Naive thymus-derived CD4-positive, alpha-beta T cell (primary cell): ENCODE data around the gene ETS1. TPM values are rescaled to one million over a fixed set of nuclear protein-coding genes. Genes with fewer than 3 reads are reported as not detected.

Experiments
- ATAC-seq: fragments of 150-1000 bp; cut with Tn5 transposase; 2 replicates; pipeline ENCODE4 v1.10.0; 2021; ENCODE audit warnings: mild to moderate bottlenecking, moderate library complexity
- CTCF ChIA-PET: fragments of 350-600 bp; sonication (Branson Sonifier 250); formaldehyde crosslinking; loops from one replicate; lab custom pipeline; 2021; ENCODE audit warnings: antibody characterized with exemption; lab: Charles Lee
- POLR2A ChIA-PET: fragments of 350-600 bp; sonication (Branson Sonifier 250); formaldehyde crosslinking; loops from one replicate; lab custom pipeline; 2021; ENCODE audit warnings: antibody characterized with exemption, inconsistent platforms; lab: Charles Lee
- DNase-seq, 9 donors: peaks; one replicate each; pipeline versions ENCODE4 v3.0.0 to v3.0.0-alpha.2; 2020 to 2022; ENCODE audit warnings: mixed read lengths in 1 of 9
- H3K27ac ChIP-seq: one replicate; pipeline ENCODE4 v1.7.0; 2013; ENCODE audit warnings: mild to moderate bottlenecking, low read depth, low read length, moderate library complexity
- H3K27me3 ChIP-seq, 2 donors: one replicate each; pipeline ENCODE4 v1.7.0; 2013; ENCODE audit warnings: low read length in 2 of 2, mild to moderate bottlenecking in 2 of 2, moderate library complexity in 2 of 2; ENCODE audit not compliant: control insufficient read depth in 2 of 2, insufficient read depth in 2 of 2
- H3K36me3 ChIP-seq, 3 experiments: 1 replicate in 2 of 3; 2 replicates in 1 of 3; pipeline ENCODE4 v1.7.0; 2013; ENCODE audit warnings: low read length in 3 of 3, mild to moderate bottlenecking in 3 of 3, moderate library complexity in 1 of 3; ENCODE audit not compliant: insufficient read depth in 3 of 3, control insufficient read depth in 2 of 3
- H3K4me1 ChIP-seq, 2 donors: one replicate each; pipeline ENCODE4 v1.7.0; 2013; ENCODE audit warnings: low read length in 2 of 2, mild to moderate bottlenecking in 2 of 2, moderate library complexity in 1 of 2; ENCODE audit not compliant: control insufficient read depth in 2 of 2, insufficient read depth in 2 of 2
- H3K4me3 ChIP-seq: 2 replicates; pipeline ENCODE4 v1.7.0; 2013; ENCODE audit warnings: mild to moderate bottlenecking, low read length
- H3K9me3 ChIP-seq, 3 experiments: 1 replicate in 2 of 3; 2 replicates in 1 of 3; pipeline ENCODE4 v1.7.0; 2013; ENCODE audit warnings: low read length in 3 of 3; ENCODE audit not compliant: control insufficient read depth in 2 of 3
- H3K27ac Mint-ChIP-seq, 9 donors: one replicate each; pipeline ENCODE4 v1.8.0; 2020 to 2022; ENCODE audit warnings: mixed read lengths in 9 of 9, mild to moderate bottlenecking in 8 of 9, moderate library complexity in 5 of 9, inconsistent platforms in 2 of 9
- H3K27me3 Mint-ChIP-seq, 5 donors: one replicate each; pipeline ENCODE4 v1.8.0; 2021 to 2022; ENCODE audit warnings: mixed read lengths in 5 of 5, mild to moderate bottlenecking in 1 of 5
- H3K36me3 Mint-ChIP-seq, 5 donors: one replicate each; pipeline ENCODE4 v1.8.0; 2020 to 2022; ENCODE audit warnings: mixed read lengths in 5 of 5, mild to moderate bottlenecking in 3 of 5, inconsistent platforms in 1 of 5
- H3K4me1 Mint-ChIP-seq, 7 donors: one replicate each; pipeline ENCODE4 v1.8.0; 2020 to 2022; ENCODE audit warnings: mixed read lengths in 7 of 7, mild to moderate bottlenecking in 3 of 7, inconsistent platforms in 1 of 7
- H3K4me3 Mint-ChIP-seq, 10 donors: one replicate each; pipeline ENCODE4 v1.8.0; 2020 to 2022; ENCODE audit warnings: mild to moderate bottlenecking in 10 of 10, mixed read lengths in 10 of 10, moderate library complexity in 6 of 10, inconsistent platforms in 2 of 10
- H3K9me3 Mint-ChIP-seq, 11 donors: one replicate each; pipeline ENCODE4 v1.8.0; 2020 to 2022; ENCODE audit warnings: mixed read lengths in 11 of 11, mild to moderate bottlenecking in 4 of 11, inconsistent platforms in 1 of 11, moderate library complexity in 1 of 11
- intact Hi-C, 2 donors: fragments of 100-400 bp; cut with micrococcal nuclease; formaldehyde crosslinking; loops; one replicate each; pipeline ENCODE4 v1.15.1; 2023
- polyA plus RNA-seq, 2 donors: library from polyadenylated mRNA; unstranded; fragments of 300-500 nt; fragmentation: Illumina TruSeq; gene quantifications; one replicate each; pipeline ENCODE4 v1.2.3, GENCODE V29; 2021
- total RNA-seq, 6 experiments: library from RNA in 5 of 6; stranded (reverse) in 5 of 6; gene quantifications; 1 replicate in 5 of 6; 2 replicates in 1 of 6; pipeline ENCODE4 v1.2.3 and lab custom pipeline; 2021 to 2026

Gene ETS1
- total and polyA plus RNA-seq, 7 experiments from 2014 or later: 514 to 871 (median 676) TPM

GRCh38 chr11:128551058-128551457 lies 36.3 kb downstream of the ETS1 start:
- Mint-ChIP-seq H3K27me3 (no peaks in the 10 kb centered on the region), H3K27ac (peak overlapping the region; percentile 83 to 99 (median 93)), H3K4me3 (peak overlapping the region; percentile 31 to 97 (median 77)), H3K9me3 (no peaks in the 10 kb centered on the region), H3K36me3 (peaks cover 0 to 3% (median 0%) of the 10 kb centered on the region in 5 donors), H3K4me1 (peaks cover 45 to 89% (median 79%) of the 10 kb centered on the region in 7 donors)
- ATAC-seq: peak; percentile 30
- ChIA-PET POLR2A (interaction anchor here (1.6 to 15.5 kb wide), 5 partner anchors 28 to 156 kb away, joined by 4 to 380 read pairs (median 27); no protein-coding TSS in a partner anchor), CTCF (no interaction called here)
- Histone ChIP-seq H3K27me3 (no peaks in the 10 kb centered on the region), H3K9me3 (no peaks in the 10 kb centered on the region), H3K36me3 (no peaks in the 10 kb centered on the region), H3K4me1 (peaks cover 39 to 53% of the 10 kb centered on the region in 2 donors), H3K4me3 (no peak overlapping the region), H3K27ac (peak overlapping the region; percentile 76)
- peak in 6 of 9 donors; percentile 46 to 70 (median 57) for DNase-seq
- intact Hi-C loops: loop anchor here (1.0 to 2.0 kb wide), 4 partner anchors 18 to 73 kb away; no protein-coding TSS in a partner anchor

- H3K27me3 ChIP-seq: no peaks in the 10 kb centered on the region
- DNase-seq: no peak
- H3K4me3 ChIP-seq: no peak overlapping the region
- peak overlapping the region; percentile 51 to 99 (median 93) for H3K27ac Mint-ChIP-seq
- H3K9me3 Mint-ChIP-seq: no peaks in the 10 kb centered on the region
- peaks cover 0 to 3% (median 0%) of the 10 kb centered on the region in 5 donors for H3K36me3 Mint-ChIP-seq
- peak overlapping the region; percentile 76 for H3K27ac ChIP-seq
- ChIA-PET CTCF (interaction anchor here (1.4 kb wide), 1 partner anchor 78 kb away, joined by 5 read pairs; no protein-coding TSS in a partner anchor), POLR2A (interaction anchor here (0.8 to 15.5 kb wide), 7 partner anchors 9 to 157 kb away, joined by 3 to 380 read pairs (median 7); no protein-coding TSS in a partner anchor)
- H3K4me1 ChIP-seq: peaks cover 39 to 59% of the 10 kb centered on the region in 2 donors
- intact Hi-C loops: loop anchor here in 1 of 2 donors (2.0 kb wide), 2 partner anchors 18 to 30 kb away; no protein-coding TSS in a partner anchor
- no peaks in the 10 kb centered on the region for H3K9me3 ChIP-seq
- H3K4me3 Mint-ChIP-seq: peak overlapping the region; percentile 57 to 97 (median 82)
- peaks cover 48 to 96% (median 86%) of the 10 kb centered on the region in 7 donors for H3K4me1 Mint-ChIP-seq
- H3K27me3 Mint-ChIP-seq: no peaks in the 10 kb centered on the region
- no peaks in the 10 kb centered on the region for H3K36me3 ChIP-seq
- ATAC-seq: no peak
Observed at GRCh38 chr11:128550261-128550821, 37.0 kb downstream of the ETS1 start.

- H3K4me1 Mint-ChIP-seq: peaks cover 52 to 100% (median 93%) of the 10 kb centered on the region in 7 donors
- Histone ChIP-seq H3K36me3 (no peaks in the 10 kb centered on the region), H3K4me1 (peaks cover 39 to 69% of the 10 kb centered on the region in 2 donors), H3K4me3 (no peak overlapping the region), H3K27me3 (no peaks in the 10 kb centered on the region), H3K27ac (peak overlapping the region; percentile 76), H3K9me3 (no peaks in the 10 kb centered on the region)
- H3K36me3 Mint-ChIP-seq: peaks cover 0 to 3% (median 0%) of the 10 kb centered on the region in 5 donors
- no peaks in the 10 kb centered on the region for H3K9me3 Mint-ChIP-seq
- intact Hi-C loops: loop anchor here in 1 of 2 donors (2.0 kb wide), 1 partner anchor 61 kb away; no protein-coding TSS in a partner anchor
- ChIA-PET CTCF (interaction anchor here (0.8 to 1.4 kb wide), 4 partner anchors 21 to 510 kb away, joined by 3 to 5 read pairs (median 3); no protein-coding TSS in a partner anchor), POLR2A (interaction anchor here (0.9 to 15.5 kb wide), 7 partner anchors 8 to 158 kb away, joined by 3 to 380 read pairs (median 7); no protein-coding TSS in a partner anchor)
- DNase-seq (no peak), ATAC-seq (no peak)
- no peaks in the 10 kb centered on the region for H3K27me3 Mint-ChIP-seq
- peak overlapping the region; percentile 78 to 97 (median 88) for H3K4me3 Mint-ChIP-seq
- H3K27ac Mint-ChIP-seq: peak overlapping the region; percentile 69 to 99 (median 93)
Observed at GRCh38 chr11:128549256-128549944, 38.0 kb downstream of the ETS1 start.

GRCh38 chr11:128548649-128549255 lies 38.6 kb downstream of the ETS1 start:
- Mint-ChIP-seq H3K27me3 (no peaks in the 10 kb centered on the region), H3K4me1 (peaks cover 52 to 100% (median 93%) of the 10 kb centered on the region in 7 donors), H3K27ac (peak overlapping the region; percentile 69 to 99 (median 93)), H3K36me3 (peaks cover 0 to 3% (median 0%) of the 10 kb centered on the region in 5 donors), H3K4me3 (peak overlapping the region; percentile 78 to 97 (median 88)), H3K9me3 (no peaks in the 10 kb centered on the region)
- DNase-seq (peak in 5 of 9 donors; percentile 37 to 46 (median 42)), ATAC-seq (peak; percentile 38)
- H3K9me3 ChIP-seq: no peaks in the 10 kb centered on the region
- H3K27ac ChIP-seq: peak overlapping the region; percentile 76
- no peaks in the 10 kb centered on the region for H3K27me3 ChIP-seq
- intact Hi-C loops: loop anchor here (1.0 to 2.0 kb wide), 5 partner anchors 8 to 62 kb away; no protein-coding TSS in a partner anchor
- no peaks in the 10 kb centered on the region for H3K36me3 ChIP-seq
- ChIA-PET CTCF (interaction anchor here (0.8 to 1.8 kb wide), 5 partner anchors 11 to 83 kb away, joined by 3 to 12 read pairs (median 3); no protein-coding TSS in a partner anchor), POLR2A (interaction anchor here (0.5 to 15.5 kb wide), 12 partner anchors 25 to 334 kb away, joined by 3 to 380 read pairs (median 3); no protein-coding TSS in a partner anchor)
- peaks cover 39 to 69% of the 10 kb centered on the region in 2 donors for H3K4me1 ChIP-seq
- peak overlapping the region; percentile 37 for H3K4me3 ChIP-seq

- no peaks in the 10 kb centered on the region for H3K9me3 ChIP-seq
- intact Hi-C loops: loop anchor here (1.0 to 2.0 kb wide), 5 partner anchors 8 to 63 kb away; no protein-coding TSS in a partner anchor
- peak overlapping the region; percentile 78 to 97 (median 90) for H3K4me3 Mint-ChIP-seq
- H3K36me3 ChIP-seq: no peaks in the 10 kb centered on the region
- H3K27me3 ChIP-seq: no peaks in the 10 kb centered on the region
- H3K27me3 Mint-ChIP-seq: no peaks in the 10 kb centered on the region
- H3K9me3 Mint-ChIP-seq: no peaks in the 10 kb centered on the region
- H3K36me3 Mint-ChIP-seq: peaks cover 0 to 3% (median 0%) of the 10 kb centered on the region in 5 donors
- ATAC-seq: peak; percentile 24
- POLR2A ChIA-PET: interaction anchor here (0.7 to 15.5 kb wide), 13 partner anchors 9 to 334 kb away, joined by 3 to 380 read pairs (median 4); no protein-coding TSS in a partner anchor
- H3K4me1 ChIP-seq: peaks cover 33 to 72% of the 10 kb centered on the region in 2 donors
- peaks cover 52 to 100% (median 93%) of the 10 kb centered on the region in 7 donors for H3K4me1 Mint-ChIP-seq
- H3K27ac Mint-ChIP-seq: peak overlapping the region; percentile 81 to 99 (median 93)
- peak overlapping the region; percentile 37 for H3K4me3 ChIP-seq
- peak overlapping the region; percentile 76 for H3K27ac ChIP-seq
- CTCF ChIA-PET: interaction anchor here (1.0 to 1.8 kb wide), 4 partner anchors 11 to 84 kb away, joined by 3 to 12 read pairs (median 4); no protein-coding TSS in a partner anchor
- peak in 4 of 9 donors; percentile 36 to 42 (median 38) for DNase-seq
Observed at GRCh38 chr11:128547946-128548648, 39.3 kb downstream of the ETS1 start.
